ENCODE data around the gene MARCHF10. TPM values are rescaled to one million over a fixed set of nuclear protein-coding genes. Genes with fewer than 3 reads are reported as not detected.

Gene MARCHF10
- total RNA-seq, 1 experiment from 2014 or later = 8.0 TPM

DNA sequence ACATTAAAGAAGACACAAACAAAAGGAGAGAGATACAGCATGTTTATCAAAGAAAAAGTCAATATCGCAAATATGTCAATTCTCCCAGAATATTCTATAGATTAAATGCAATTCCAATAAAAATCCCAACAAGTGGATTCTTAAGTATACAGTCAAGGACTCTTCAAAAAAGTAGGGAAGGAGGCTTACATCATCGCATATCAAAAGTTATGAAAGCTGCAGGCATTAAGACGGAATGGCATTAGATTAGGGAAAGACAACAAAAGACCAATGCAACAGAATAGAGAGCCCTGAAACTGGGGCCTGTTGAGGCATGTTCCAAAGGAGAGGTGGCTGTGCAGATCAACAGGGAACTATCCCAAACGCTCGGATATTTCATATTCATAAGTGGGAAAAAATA lies 76.0 kb downstream of the MARCHF10 start:
- H3K9me2 ChIP-seq (ENCODE audit: insufficient read depth) = 0 out of 2 replicates have a peak, but pooled peaks cover 8% of the 10 kb centered on the region
- no peaks in the 10 kb centered on the region for H3K27me3 ChIP-seq (ENCODE audit: insufficient read depth, low read depth)
- DNase-seq = no peak
- H3K4me2 ChIP-seq = no peak overlapping the region
- BruUV-seq (replicated peaks) = no TSS peak
- H3K4me1 ChIP-seq (replicated peaks; ENCODE audit: insufficient read depth) = peaks cover 19% of the 10 kb centered on the region
- H3K4me3 ChIP-seq = no peak overlapping the region
- peaks cover 5% of the 10 kb centered on the region; the same call in 1 of the 2 replicates for H3K9me3 ChIP-seq (ENCODE audit: insufficient read depth, low read depth)
- ChIA-PET CTCF (no interaction called here), POLR2A (ENCODE audit: unreplicated experiment) (no interaction called here)
- H3K36me3 ChIP-seq (ENCODE audit: low read depth) = no peaks in the 10 kb centered on the region
- H2AFZ ChIP-seq = no peak overlapping the region
- no peak overlapping the region for H3K27ac ChIP-seq
- H4K20me1 ChIP-seq (ENCODE audit: insufficient read depth) = 0 out of 2 replicates have a peak, but pooled peaks cover 4% of the 10 kb centered on the region
- no peaks in the 10 kb centered on the region for H3K79me2 ChIP-seq (ENCODE audit: low read depth)
- intact Hi-C loops (cut with micrococcal nuclease; ENCODE audit: unreplicated experiment) = no loop called here
- H3F3A ChIP-seq (ENCODE audit: insufficient read depth, low read depth) = peaks cover 23% of the 10 kb centered on the region; the same call in 1 of the 2 replicates
- TF ChIP-seq, protein P1, sequence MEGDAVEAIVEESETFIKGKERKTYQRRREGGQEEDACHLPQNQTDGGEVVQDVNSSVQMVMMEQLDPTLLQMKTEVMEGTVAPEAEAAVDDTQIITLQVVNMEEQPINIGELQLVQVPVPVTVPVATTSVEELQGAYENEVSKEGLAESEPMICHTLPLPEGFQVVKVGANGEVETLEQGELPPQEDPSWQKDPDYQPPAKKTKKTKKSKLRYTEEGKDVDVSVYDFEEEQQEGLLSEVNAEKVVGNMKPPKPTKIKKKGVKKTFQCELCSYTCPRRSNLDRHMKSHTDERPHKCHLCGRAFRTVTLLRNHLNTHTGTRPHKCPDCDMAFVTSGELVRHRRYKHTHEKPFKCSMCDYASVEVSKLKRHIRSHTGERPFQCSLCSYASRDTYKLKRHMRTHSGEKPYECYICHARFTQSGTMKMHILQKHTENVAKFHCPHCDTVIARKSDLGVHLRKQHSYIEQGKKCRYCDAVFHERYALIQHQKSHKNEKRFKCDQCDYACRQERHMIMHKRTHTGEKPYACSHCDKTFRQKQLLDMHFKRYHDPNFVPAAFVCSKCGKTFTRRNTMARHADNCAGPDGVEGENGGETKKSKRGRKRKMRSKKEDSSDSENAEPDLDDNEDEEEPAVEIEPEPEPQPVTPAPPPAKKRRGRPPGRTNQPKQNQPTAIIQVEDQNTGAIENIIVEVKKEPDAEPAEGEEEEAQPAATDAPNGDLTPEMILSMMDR (conservative IDR thresholded peaks at IDR 0.05) = no peak
- no peak for TF ChIP-seq EZH2 (IDR thresholded peaks at IDR 0.05; ENCODE audit: low read depth)

- DNase-seq = no peak
- Histone ChIP-seq H3K9me2 (ENCODE audit: insufficient read depth) (0 out of 2 replicates have a peak, but pooled peaks cover 8% of the 10 kb centered on the region), H3K4me3 (no peak overlapping the region), H3K4me2 (no peak overlapping the region), H2AFZ (no peak overlapping the region), H4K20me1 (ENCODE audit: insufficient read depth) (no peaks in the 10 kb centered on the region), H3K36me3 (ENCODE audit: low read depth) (no peaks in the 10 kb centered on the region), H3K79me2 (ENCODE audit: low read depth) (no peaks in the 10 kb centered on the region), H3F3A (ENCODE audit: insufficient read depth, low read depth) (peaks cover 34% of the 10 kb centered on the region), H3K27me3 (ENCODE audit: insufficient read depth, low read depth) (no peaks in the 10 kb centered on the region), H3K4me1 (replicated peaks; ENCODE audit: insufficient read depth) (peaks cover 18% of the 10 kb centered on the region), H3K9me3 (ENCODE audit: insufficient read depth, low read depth) (peaks cover 5% of the 10 kb centered on the region; the same call in 1 of the 2 replicates), H3K27ac (no peak overlapping the region)
- intact Hi-C loops (cut with micrococcal nuclease; ENCODE audit: unreplicated experiment) = no loop called here
- no peak for TF ChIP-seq EZH2 (IDR thresholded peaks at IDR 0.05; ENCODE audit: low read depth)
- TF ChIP-seq, protein P1 (conservative IDR thresholded peaks at IDR 0.05) = no peak
- CTCF ChIA-PET = interaction anchor here (0.7 kb wide), 1 partner anchor 242 kb away, joined by 3 read pairs; no protein-coding TSS in a partner anchor
- no TSS peak for BruUV-seq (replicated peaks)
- POLR2A ChIA-PET (ENCODE audit: unreplicated experiment) = interaction anchor here (0.7 kb wide), 1 partner anchor 612 kb away, joined by 5 read pairs; no protein-coding TSS in a partner anchor
Observed at GRCh38 chr17:62727916-62728672, 80.0 kb downstream of the MARCHF10 start.

- intact Hi-C loops (cut with micrococcal nuclease; ENCODE audit: unreplicated experiment) = no loop called here
- H3K4me2 ChIP-seq = peak overlapping the region; percentile 60
- H3K4me3 ChIP-seq = no peak overlapping the region; the same call in 1 of the 2 replicates
Observed at GRCh38 chr17:62725791-62726249, 82.3 kb downstream of the MARCHF10 start.

More at GRCh38 chr17:62725791-62726249, 82.3 kb downstream of the MARCHF10 start:
- peaks cover 22% of the 10 kb centered on the region for H3K4me1 ChIP-seq (replicated peaks; ENCODE audit: insufficient read depth)
- no peak overlapping the region for H2AFZ ChIP-seq
- peak overlapping the region; percentile 55 for H3K27ac ChIP-seq
- peak; percentile 56 to 98 for DNase-seq
- no peaks in the 10 kb centered on the region for H3K9me2 ChIP-seq (ENCODE audit: insufficient read depth)
- TF ChIP-seq, protein P1 (conservative IDR thresholded peaks at IDR 0.05) = no peak
- TF ChIP-seq EZH2 (IDR thresholded peaks at IDR 0.05; ENCODE audit: low read depth) = no peak
- peaks cover 5% of the 10 kb centered on the region; the same call in 1 of the 2 replicates for H3K9me3 ChIP-seq (ENCODE audit: insufficient read depth, low read depth)
- ChIA-PET POLR2A (ENCODE audit: unreplicated experiment) (interaction anchor here (0.7 kb wide), 1 partner anchor 13 kb away, joined by 3 read pairs; no protein-coding TSS in a partner anchor), CTCF (no interaction called here)
- H4K20me1 ChIP-seq (ENCODE audit: insufficient read depth) = no peaks in the 10 kb centered on the region
- H3K79me2 ChIP-seq (ENCODE audit: low read depth) = no peaks in the 10 kb centered on the region
- H3K36me3 ChIP-seq (ENCODE audit: low read depth) = no peaks in the 10 kb centered on the region
- H3K27me3 ChIP-seq (ENCODE audit: insufficient read depth, low read depth) = no peaks in the 10 kb centered on the region
- peaks cover 24% of the 10 kb centered on the region for H3F3A ChIP-seq (ENCODE audit: insufficient read depth, low read depth)
- BruUV-seq (replicated peaks) = no TSS peak
